ENCODE data around the gene PSMD6. TPM values are rescaled to one million over a fixed set of nuclear protein-coding genes. Genes with fewer than 3 reads are reported as not detected.

The PSMD6 gene
- total and polyA plus RNA-seq, 9 of the 15 experiments (the other 6 are each of a cell fraction or from before 2014, with no cell fraction given) = 78.2 to 133 (median 113) TPM

GRCh38 chr3:63990204-63990603 is 33.1 kb downstream of the PSMD6 start (continued):
- TF ChIP-seq SRF (CRISPR knock-in tag; IDR thresholded peaks at IDR 0.05) (no peak), FOXK1 (CRISPR knock-in tag; IDR thresholded peaks at IDR 0.05; ENCODE audit: borderline replicate concordance) (no peak), ZNF444 (CRISPR knock-in tag; IDR thresholded peaks at IDR 0.05) (no peak), E2F1 (CRISPR knock-in tag; IDR thresholded peaks at IDR 0.05) (no peak), ZNF695 (CRISPR knock-in tag; IDR thresholded peaks at IDR 0.05) (no peak), PTBP1 (IDR thresholded peaks at IDR 0.05; ENCODE audit: low read depth, low read length) (no peak), L3MBTL2 (IDR thresholded peaks at IDR 0.05) (no peak), JUND (IDR thresholded peaks at IDR 0.05; ENCODE audit: borderline replicate concordance, low read depth, low read length) (no peak), JUND (tag; IDR thresholded peaks at IDR 0.05; ENCODE audit: borderline replicate concordance, low read depth, low read length) (no peak), CBX2 (IDR thresholded peaks at IDR 0.05; ENCODE audit: insufficient read depth, low read length, poor library complexity, severe bottlenecking) (no peak), NR1H2 (CRISPR knock-in tag; IDR thresholded peaks at IDR 0.05) (no peak)
- TF ChIP-seq, protein P1, sequence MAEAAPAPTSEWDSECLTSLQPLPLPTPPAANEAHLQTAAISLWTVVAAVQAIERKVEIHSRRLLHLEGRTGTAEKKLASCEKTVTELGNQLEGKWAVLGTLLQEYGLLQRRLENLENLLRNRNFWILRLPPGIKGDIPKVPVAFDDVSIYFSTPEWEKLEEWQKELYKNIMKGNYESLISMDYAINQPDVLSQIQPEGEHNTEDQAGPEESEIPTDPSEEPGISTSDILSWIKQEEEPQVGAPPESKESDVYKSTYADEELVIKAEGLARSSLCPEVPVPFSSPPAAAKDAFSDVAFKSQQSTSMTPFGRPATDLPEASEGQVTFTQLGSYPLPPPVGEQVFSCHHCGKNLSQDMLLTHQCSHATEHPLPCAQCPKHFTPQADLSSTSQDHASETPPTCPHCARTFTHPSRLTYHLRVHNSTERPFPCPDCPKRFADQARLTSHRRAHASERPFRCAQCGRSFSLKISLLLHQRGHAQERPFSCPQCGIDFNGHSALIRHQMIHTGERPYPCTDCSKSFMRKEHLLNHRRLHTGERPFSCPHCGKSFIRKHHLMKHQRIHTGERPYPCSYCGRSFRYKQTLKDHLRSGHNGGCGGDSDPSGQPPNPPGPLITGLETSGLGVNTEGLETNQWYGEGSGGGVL (CRISPR knock-in tag; IDR thresholded peaks at IDR 0.05) = no peak
- TF ChIP-seq, protein P2, sequence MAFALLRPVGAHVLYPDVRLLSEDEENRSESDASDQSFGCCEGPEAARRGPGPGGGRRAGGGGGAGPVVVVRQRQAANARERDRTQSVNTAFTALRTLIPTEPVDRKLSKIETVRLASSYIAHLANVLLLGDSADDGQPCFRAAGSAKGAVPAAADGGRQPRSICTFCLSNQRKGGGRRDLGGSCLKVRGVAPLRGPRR (CRISPR knock-in tag; IDR thresholded peaks at IDR 0.05) = no peak

All from K562 (cell line).